GM12878 (cell line): ENCODE results near the gene RGSL1.

Experiments
- BACH1 ChIP-seq: fragments of 450-650 bp; IDR thresholded peaks from 2 replicates; pipeline ENCODE4 v1.6.1; 2017; ENCODE audit warnings: mild to moderate bottlenecking, borderline replicate concordance
- TF ChIP-seq, protein P1 (sequence below): IDR thresholded peaks from 2 replicates; pipeline ENCODE4 v1.6.1; 2012; ENCODE audit warnings: improper control_type of control experiment, low read depth, low read length; ENCODE audit not compliant: insufficient replicate concordance
- TF ChIP-seq, protein P2 (sequence below), 3 experiments: IDR thresholded peaks in 2 of 3; conservative IDR thresholded peaks in 1 of 3; 2 replicates each; pipeline ENCODE4 v1.5.1; 2011; ENCODE audit warnings: low read depth in 3 of 3, low read length in 3 of 3, mild to moderate bottlenecking in 3 of 3, control low read depth in 2 of 3, moderate library complexity in 2 of 3, inconsistent platforms in 1 of 3, mixed read lengths in 1 of 3; ENCODE audit not compliant: control insufficient read depth in 2 of 3, insufficient read depth in 1 of 3; ENCODE audit errors: extremely low read depth in 1 of 3
- TF ChIP-seq, protein P3 (sequence below): fragments of 450-650 bp; IDR thresholded peaks from 2 replicates; pipeline ENCODE4 v1.6.1; 2017; ENCODE audit warnings: mild to moderate bottlenecking

DNA sequence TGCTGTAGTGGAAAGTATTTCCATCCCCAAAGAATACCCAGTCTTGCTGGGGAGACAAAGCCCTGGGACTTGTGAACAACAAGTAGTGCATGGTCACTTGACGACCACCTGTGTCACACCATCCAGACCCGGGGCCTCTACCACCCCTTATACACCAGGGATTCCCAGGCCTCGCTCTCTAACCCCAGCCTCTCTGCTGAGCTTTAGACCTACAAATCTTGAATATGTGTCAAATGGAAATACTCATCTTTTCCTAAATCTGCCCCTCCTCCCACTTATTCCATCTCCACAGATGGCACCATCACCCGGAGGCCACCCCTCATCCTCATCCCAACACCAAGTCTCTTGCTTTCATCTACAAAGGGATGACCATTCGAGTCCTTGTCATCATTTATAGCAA lies 140.0 kb downstream of the RGSL1 start:
- TF ChIP-seq BACH1: no peak
- TF ChIP-seq, protein P1, sequence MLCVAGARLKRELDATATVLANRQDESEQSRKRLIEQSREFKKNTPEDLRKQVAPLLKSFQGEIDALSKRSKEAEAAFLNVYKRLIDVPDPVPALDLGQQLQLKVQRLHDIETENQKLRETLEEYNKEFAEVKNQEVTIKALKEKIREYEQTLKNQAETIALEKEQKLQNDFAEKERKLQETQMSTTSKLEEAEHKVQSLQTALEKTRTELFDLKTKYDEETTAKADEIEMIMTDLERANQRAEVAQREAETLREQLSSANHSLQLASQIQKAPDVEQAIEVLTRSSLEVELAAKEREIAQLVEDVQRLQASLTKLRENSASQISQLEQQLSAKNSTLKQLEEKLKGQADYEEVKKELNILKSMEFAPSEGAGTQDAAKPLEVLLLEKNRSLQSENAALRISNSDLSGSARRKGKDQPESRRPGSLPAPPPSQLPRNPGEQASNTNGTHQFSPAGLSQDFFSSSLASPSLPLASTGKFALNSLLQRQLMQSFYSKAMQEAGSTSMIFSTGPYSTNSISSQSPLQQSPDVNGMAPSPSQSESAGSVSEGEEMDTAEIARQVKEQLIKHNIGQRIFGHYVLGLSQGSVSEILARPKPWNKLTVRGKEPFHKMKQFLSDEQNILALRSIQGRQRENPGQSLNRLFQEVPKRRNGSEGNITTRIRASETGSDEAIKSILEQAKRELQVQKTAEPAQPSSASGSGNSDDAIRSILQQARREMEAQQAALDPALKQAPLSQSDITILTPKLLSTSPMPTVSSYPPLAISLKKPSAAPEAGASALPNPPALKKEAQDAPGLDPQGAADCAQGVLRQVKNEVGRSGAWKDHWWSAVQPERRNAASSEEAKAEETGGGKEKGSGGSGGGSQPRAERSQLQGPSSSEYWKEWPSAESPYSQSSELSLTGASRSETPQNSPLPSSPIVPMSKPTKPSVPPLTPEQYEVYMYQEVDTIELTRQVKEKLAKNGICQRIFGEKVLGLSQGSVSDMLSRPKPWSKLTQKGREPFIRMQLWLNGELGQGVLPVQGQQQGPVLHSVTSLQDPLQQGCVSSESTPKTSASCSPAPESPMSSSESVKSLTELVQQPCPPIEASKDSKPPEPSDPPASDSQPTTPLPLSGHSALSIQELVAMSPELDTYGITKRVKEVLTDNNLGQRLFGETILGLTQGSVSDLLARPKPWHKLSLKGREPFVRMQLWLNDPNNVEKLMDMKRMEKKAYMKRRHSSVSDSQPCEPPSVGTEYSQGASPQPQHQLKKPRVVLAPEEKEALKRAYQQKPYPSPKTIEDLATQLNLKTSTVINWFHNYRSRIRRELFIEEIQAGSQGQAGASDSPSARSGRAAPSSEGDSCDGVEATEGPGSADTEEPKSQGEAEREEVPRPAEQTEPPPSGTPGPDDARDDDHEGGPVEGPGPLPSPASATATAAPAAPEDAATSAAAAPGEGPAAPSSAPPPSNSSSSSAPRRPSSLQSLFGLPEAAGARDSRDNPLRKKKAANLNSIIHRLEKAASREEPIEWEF: no peak
- TF ChIP-seq, protein P2, sequence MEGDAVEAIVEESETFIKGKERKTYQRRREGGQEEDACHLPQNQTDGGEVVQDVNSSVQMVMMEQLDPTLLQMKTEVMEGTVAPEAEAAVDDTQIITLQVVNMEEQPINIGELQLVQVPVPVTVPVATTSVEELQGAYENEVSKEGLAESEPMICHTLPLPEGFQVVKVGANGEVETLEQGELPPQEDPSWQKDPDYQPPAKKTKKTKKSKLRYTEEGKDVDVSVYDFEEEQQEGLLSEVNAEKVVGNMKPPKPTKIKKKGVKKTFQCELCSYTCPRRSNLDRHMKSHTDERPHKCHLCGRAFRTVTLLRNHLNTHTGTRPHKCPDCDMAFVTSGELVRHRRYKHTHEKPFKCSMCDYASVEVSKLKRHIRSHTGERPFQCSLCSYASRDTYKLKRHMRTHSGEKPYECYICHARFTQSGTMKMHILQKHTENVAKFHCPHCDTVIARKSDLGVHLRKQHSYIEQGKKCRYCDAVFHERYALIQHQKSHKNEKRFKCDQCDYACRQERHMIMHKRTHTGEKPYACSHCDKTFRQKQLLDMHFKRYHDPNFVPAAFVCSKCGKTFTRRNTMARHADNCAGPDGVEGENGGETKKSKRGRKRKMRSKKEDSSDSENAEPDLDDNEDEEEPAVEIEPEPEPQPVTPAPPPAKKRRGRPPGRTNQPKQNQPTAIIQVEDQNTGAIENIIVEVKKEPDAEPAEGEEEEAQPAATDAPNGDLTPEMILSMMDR (IDR thresholded peaks at IDR 0.05 in 2 of 3, conservative IDR thresholded peaks at IDR 0.05 in 1 of 3; ENCODE audit: control insufficient read depth in 2 of 3, extremely low read depth in 1 of 3, insufficient read depth in 1 of 3, low read depth in 3 of 3, low read length in 3 of 3): no peak
- TF ChIP-seq, protein P3, sequence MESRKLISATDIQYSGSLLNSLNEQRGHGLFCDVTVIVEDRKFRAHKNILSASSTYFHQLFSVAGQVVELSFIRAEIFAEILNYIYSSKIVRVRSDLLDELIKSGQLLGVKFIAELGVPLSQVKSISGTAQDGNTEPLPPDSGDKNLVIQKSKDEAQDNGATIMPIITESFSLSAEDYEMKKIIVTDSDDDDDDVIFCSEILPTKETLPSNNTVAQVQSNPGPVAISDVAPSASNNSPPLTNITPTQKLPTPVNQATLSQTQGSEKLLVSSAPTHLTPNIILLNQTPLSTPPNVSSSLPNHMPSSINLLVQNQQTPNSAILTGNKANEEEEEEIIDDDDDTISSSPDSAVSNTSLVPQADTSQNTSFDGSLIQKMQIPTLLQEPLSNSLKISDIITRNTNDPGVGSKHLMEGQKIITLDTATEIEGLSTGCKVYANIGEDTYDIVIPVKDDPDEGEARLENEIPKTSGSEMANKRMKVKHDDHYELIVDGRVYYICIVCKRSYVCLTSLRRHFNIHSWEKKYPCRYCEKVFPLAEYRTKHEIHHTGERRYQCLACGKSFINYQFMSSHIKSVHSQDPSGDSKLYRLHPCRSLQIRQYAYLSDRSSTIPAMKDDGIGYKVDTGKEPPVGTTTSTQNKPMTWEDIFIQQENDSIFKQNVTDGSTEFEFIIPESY: no peak
